AG09309 (cell line): ENCODE measurements around the gene CSH1.
"Not testable (repeated sequence)": the region's sequence is repeated elsewhere in the genome, so short reads cannot be mapped to it uniquely, and the experiment has no call there.

ENCODE experiments used
- DNase-seq: peaks from one replicate; pipeline ENCODE4 v3.0.0-alpha.2; 2010; ENCODE audit warnings: low read depth
- H3K4me3 ChIP-seq: 2 replicates; pipeline ENCODE4 v1.5.1; 2011; ENCODE audit warnings: mild to moderate bottlenecking, low read depth, low read length, moderate library complexity; ENCODE audit not compliant: control insufficient read depth
- TF ChIP-seq, protein P1 (sequence below): IDR thresholded peaks from 2 replicates; pipeline ENCODE4 v1.5.1; 2011; ENCODE audit warnings: mild to moderate bottlenecking, low read depth, low read length, inconsistent platforms; ENCODE audit not compliant: insufficient read depth, control insufficient read depth; ENCODE audit errors: missing control alignments

CSH1 gene

GRCh38 chr17:63918305-63918704, 21.9 kb upstream of the CSH1 start:
- TF ChIP-seq, protein P1, sequence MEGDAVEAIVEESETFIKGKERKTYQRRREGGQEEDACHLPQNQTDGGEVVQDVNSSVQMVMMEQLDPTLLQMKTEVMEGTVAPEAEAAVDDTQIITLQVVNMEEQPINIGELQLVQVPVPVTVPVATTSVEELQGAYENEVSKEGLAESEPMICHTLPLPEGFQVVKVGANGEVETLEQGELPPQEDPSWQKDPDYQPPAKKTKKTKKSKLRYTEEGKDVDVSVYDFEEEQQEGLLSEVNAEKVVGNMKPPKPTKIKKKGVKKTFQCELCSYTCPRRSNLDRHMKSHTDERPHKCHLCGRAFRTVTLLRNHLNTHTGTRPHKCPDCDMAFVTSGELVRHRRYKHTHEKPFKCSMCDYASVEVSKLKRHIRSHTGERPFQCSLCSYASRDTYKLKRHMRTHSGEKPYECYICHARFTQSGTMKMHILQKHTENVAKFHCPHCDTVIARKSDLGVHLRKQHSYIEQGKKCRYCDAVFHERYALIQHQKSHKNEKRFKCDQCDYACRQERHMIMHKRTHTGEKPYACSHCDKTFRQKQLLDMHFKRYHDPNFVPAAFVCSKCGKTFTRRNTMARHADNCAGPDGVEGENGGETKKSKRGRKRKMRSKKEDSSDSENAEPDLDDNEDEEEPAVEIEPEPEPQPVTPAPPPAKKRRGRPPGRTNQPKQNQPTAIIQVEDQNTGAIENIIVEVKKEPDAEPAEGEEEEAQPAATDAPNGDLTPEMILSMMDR, result no peak
- no peak for DNase-seq
- no peak overlapping the region for H3K4me3 ChIP-seq

- H3K4me3 ChIP-seq, result no peak overlapping the region
- no peak for DNase-seq
- TF ChIP-seq, protein P1, result no peak
These were observed 21.3 kb upstream of the CSH1 start for GRCh38 chr17:63917646-63918045.

DNA sequence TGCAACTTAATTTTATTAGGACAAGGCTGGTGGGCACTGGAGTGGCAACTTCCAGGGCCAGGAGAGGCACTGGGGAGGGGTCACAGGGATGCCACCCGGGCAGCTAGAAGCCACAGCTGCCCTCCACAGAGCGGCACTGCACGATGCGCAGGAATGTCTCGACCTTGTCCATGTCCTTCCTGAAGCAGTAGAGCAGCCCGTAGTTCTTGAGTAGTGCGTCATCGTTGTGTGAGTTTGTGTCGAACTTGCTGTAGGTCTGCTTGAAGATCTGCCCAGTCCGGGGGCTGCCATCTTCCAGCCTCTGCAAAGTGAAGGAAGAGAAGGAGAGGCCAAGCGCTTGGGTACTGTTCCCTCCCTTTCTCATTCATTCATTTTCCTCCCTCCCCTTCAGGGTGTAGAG, 20.8 kb upstream of the CSH1 start:
- not testable (repeated sequence) for DNase-seq, H3K4me3 ChIP-seq

DNA sequence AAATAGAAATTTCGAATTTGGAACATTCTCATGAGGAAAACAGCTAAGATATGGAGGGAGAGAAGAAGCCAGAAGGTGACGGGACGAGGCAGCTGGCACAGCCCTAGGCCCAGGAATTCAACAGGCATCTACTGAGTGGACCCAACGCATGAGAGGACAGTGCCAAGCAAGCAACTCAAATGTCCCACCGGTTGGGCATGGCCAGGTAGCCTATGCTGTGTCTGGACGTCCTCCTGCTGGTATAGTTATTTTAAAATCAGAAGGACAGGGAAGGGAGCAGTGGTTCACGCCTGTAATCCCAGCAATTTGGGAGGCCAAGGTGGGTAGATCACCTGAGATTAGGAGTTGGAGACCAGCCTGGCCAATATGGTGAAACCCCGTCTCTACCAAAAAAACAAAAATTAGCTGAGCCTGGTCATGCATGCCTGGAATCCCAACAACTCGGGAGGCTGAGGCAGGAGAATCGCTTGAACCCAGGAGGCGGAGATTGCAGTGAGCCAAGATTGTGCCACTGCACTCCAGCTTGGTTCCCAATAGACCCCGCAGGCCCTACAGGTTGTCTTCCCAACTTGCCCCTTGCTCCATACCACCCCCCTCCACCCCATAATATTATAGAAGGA, 20.3 kb upstream of the CSH1 start:
- no peak overlapping the region for H3K4me3 ChIP-seq
- TF ChIP-seq, protein P1, result no peak
- DNase-seq, result no peak

- not testable (repeated sequence) for H3K4me3 ChIP-seq, DNase-seq
These were observed 19.4 kb upstream of the CSH1 start for GRCh38 chr17:63915753-63916152.

DNA sequence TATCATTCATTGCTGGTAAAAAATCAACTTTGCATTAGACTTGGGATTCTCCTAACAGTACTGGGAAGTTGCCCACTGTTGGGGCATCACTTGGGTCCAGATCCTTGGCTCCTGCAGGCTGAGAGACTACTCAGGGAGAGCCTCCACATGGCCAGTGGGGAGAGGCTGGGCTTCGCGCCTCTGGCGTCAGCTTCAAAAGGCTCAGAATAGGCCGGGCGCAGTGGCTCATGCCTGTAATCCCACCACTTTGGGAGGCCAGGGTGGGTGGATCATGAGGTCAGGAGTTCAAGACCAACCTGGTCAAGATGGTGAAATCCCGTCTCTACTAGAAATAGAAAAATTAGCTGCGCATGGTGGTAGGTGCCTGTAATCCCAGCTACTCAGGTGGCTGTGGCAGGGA, 18.1 kb upstream of the CSH1 start:
- DNase-seq, result no peak
- H3K4me3 ChIP-seq, result no peak overlapping the region
- TF ChIP-seq, protein P1, result no peak

- DNase-seq, result no peak
- TF ChIP-seq, protein P1, result peak; percentile 78
- no peak overlapping the region for H3K4me3 ChIP-seq
These were observed 15.3 kb upstream of the CSH1 start for GRCh38 chr17:63911657-63912100.

- no peak for DNase-seq
- TF ChIP-seq, protein P1, result no peak
- no peak within 1 kb of the TSS for H3K4me3 ChIP-seq
These were observed 14.8 kb upstream of the CSH1 start, which contains the start of gene CSHL1 for GRCh38 chr17:63911041-63911635. CSHL1 (minus strand) TSS chr17:63911258; CDS start chr17:63911196, 62 bp downstream.
